GM19438 (cell line): ENCODE results near the gene ADORA1.

Source experiments
- ATAC-seq: cut with Tn5 transposase; IDR thresholded peaks from one replicate; pipeline ENCODE4 v1.9.1; 2021; ENCODE audit warnings: low read depth; ENCODE audit not compliant: unreplicated experiment

The ADORA1 gene

GRCh38 chr1:203127666-203128430, at the start of gene ADORA1:
TSS of gene ADORA1 (plus strand) at chr1:203127726. CDS start at chr1:203128842, 1,116 bp downstream.
- ATAC-seq, result no peak

GRCh38 chr1:203077956-203078355, 49.6 kb upstream of the ADORA1 start:
- ATAC-seq, result no peak

- no peak for ATAC-seq
These were observed 49.0 kb upstream of the ADORA1 start for GRCh38 chr1:203078478-203078877.

- no peak for ATAC-seq
These were observed 47.1 kb upstream of the ADORA1 start for GRCh38 chr1:203080456-203080855.

GRCh38 chr1:203081465-203082230, 45.9 kb upstream of the ADORA1 start:
- ATAC-seq, result no peak

GRCh38 chr1:203082231-203082505, 45.4 kb upstream of the ADORA1 start:
- no peak for ATAC-seq

- no peak for ATAC-seq
These were observed 44.7 kb upstream of the ADORA1 start for GRCh38 chr1:203082571-203083462.

- no peak for ATAC-seq
These were observed 44.0 kb upstream of the ADORA1 start for GRCh38 chr1:203083463-203083921.

- no peak for ATAC-seq
These were observed 42.7 kb upstream of the ADORA1 start for GRCh38 chr1:203084588-203085527.

- ATAC-seq, result no peak
These were observed 41.8 kb upstream of the ADORA1 start, which contains the start of gene MYOG for GRCh38 chr1:203085528-203086406. TSS of gene MYOG (minus strand) at chr1:203086012. CDS start at chr1:203085961, 51 bp downstream.

- no peak for ATAC-seq
These were observed 40.3 kb upstream of the ADORA1 start for GRCh38 chr1:203086992-203087763.

- no peak for ATAC-seq
These were observed 39.1 kb upstream of the ADORA1 start for GRCh38 chr1:203088441-203088840.

- no peak for ATAC-seq
These were observed 38.4 kb upstream of the ADORA1 start for GRCh38 chr1:203089001-203089650.

GRCh38 chr1:203089651-203090045, 37.9 kb upstream of the ADORA1 start:
- no peak for ATAC-seq

- ATAC-seq, result no peak
These were observed 36.9 kb upstream of the ADORA1 start for GRCh38 chr1:203090421-203091198.

- no peak for ATAC-seq
These were observed 36.4 kb upstream of the ADORA1 start for GRCh38 chr1:203091199-203091477.

- ATAC-seq, result no peak
These were observed 35.7 kb upstream of the ADORA1 start for GRCh38 chr1:203091761-203092330.
